Muscle layer of duodenum (tissue), 2 donors: ENCODE measurements around the gene ERC1.
A peak's percentile ranks its signal among the peaks of the same experiment; 100 is the strongest.

Source experiments
- H3K27ac ChIP-seq: one replicate; pipeline ENCODE4 v1.7.0; 2013; ENCODE audit warnings: mild to moderate bottlenecking, low read length
- H3K27me3 ChIP-seq: one replicate; pipeline ENCODE4 v1.7.0; 2013; ENCODE audit warnings: low read depth, mild to moderate bottlenecking, control low read depth, low read length
- H3K36me3 ChIP-seq, 2 donors: one replicate each; pipeline ENCODE4 v1.7.0; 2013; ENCODE audit warnings: low read length in 2 of 2, control low read depth in 1 of 2, mild to moderate bottlenecking in 1 of 2; ENCODE audit not compliant: insufficient read depth in 2 of 2, control insufficient read depth in 1 of 2
- H3K4me1 ChIP-seq, 2 donors: one replicate each; pipeline ENCODE4 v1.7.0; 2013; ENCODE audit warnings: low read length in 2 of 2, mild to moderate bottlenecking in 2 of 2, control low read depth in 1 of 2, moderate library complexity in 1 of 2; ENCODE audit not compliant: insufficient read depth in 2 of 2, control insufficient read depth in 1 of 2
- H3K4me3 ChIP-seq, 2 donors: one replicate each; pipeline ENCODE4 v1.7.0; 2013; ENCODE audit warnings: low read length in 2 of 2, low read depth in 1 of 2, mild to moderate bottlenecking in 1 of 2
- H3K9me3 ChIP-seq, 2 donors: one replicate each; pipeline ENCODE4 v1.7.0; 2013; ENCODE audit warnings: low read length in 2 of 2, control low read depth in 1 of 2, mild to moderate bottlenecking in 1 of 2; ENCODE audit not compliant: control insufficient read depth in 1 of 2
- donor health status: healthy.

The ERC1 gene

DNA sequence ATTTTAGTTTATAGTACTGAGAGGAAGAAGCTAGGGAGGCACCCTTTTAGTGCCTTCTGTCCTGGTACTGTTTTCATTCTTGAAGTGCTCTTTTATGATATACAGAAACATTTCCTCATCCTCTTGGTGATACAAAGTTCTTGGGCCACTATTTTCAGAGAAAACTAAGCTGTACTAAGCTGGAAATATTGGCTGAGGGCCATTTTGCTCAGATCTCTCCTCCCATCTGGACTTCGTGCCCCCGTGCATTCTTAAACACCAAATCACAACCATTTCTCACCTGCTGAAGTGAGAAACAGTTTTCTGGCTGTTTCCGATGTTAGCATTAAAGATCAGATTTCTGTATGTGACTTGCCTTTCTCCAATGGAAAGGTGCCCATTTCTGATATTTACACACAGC lies 444.4 kb downstream of the ERC1 start:
- H3K4me3 ChIP-seq = no peak overlapping the region
- no peak overlapping the region for H3K27ac ChIP-seq

DNA sequence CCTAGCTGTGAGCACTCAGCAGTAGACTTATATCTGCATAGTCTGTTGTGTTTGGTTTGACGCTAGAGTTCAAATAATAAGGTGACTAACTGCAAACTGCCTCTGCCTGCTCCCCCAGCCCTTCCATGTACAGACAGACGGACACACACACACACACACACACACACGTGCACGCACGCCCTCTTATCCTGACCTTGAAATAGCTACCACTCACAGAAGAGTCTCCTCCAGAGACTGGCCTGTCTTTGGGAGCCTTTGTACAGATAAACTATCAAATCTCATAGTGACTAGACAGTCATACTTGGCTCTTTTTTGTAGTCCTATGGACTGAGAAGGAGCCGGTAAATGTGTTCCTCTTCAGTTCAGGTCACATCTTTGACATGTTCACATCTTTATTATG lies 445.0 kb downstream of the ERC1 start:
- no peak overlapping the region for H3K4me3 ChIP-seq

More for the DNA sequence above, 444.4 kb downstream of the ERC1 start:
- Histone ChIP-seq H3K36me3 (no peaks in the 10 kb centered on the region), H3K9me3 (no peaks in the 10 kb centered on the region), H3K27me3 (no peaks in the 10 kb centered on the region), H3K4me1 (peaks cover 5% of the 10 kb centered on the region in 2 donors)

DNA sequence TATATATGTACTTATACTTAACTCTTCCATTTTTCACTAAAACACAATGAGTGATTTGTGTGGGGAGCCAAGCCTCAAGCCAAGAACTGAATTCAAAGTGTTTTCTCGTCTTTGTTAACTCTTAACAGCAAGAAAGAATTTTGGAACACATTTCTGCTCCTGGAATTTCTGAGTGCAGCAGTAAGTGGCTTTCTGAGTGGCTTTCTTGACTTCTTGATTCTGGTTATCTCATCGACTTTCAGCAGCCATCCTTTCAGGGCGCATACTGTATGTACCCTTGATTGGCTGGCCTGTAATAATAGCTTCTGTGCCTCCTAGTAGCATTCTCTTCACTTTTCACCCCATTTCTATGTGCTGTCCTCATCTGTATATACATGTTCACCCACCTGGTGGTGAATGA lies 446.0 kb downstream of the ERC1 start:
- H3K4me3 ChIP-seq = no peak overlapping the region
- no peak overlapping the region for H3K27ac ChIP-seq
- no peaks in the 10 kb centered on the region for H3K36me3 ChIP-seq
- H3K4me1 ChIP-seq = peaks cover 5% of the 10 kb centered on the region in 2 donors
- no peaks in the 10 kb centered on the region for H3K9me3 ChIP-seq
- H3K27me3 ChIP-seq = no peaks in the 10 kb centered on the region

More for the DNA sequence above, 445.0 kb downstream of the ERC1 start:
- Histone ChIP-seq H3K27me3 (no peaks in the 10 kb centered on the region), H3K9me3 (no peaks in the 10 kb centered on the region), H3K4me1 (peaks cover 5% of the 10 kb centered on the region in 2 donors), H3K36me3 (no peaks in the 10 kb centered on the region), H3K27ac (no peak overlapping the region)

DNA sequence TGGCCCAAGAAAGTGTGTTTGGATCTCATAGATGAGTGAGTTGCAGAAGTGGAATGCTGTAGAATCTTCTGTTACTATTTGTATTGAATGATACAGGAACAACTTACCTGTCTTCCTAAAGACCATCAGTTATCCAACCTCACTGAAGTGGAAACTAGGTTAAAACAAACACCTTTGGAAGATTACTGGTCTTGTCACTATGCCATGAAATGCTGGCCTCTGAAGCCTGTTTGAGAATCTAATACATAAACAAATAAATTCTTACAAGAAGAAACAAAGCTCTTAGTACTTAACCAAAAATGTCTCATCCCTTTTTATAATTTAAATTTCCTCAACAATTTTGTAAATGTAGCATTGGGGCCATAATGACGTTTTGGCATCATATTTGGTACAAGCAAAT lies 448.2 kb downstream of the ERC1 start:
- H3K27ac ChIP-seq = no peak overlapping the region
- H3K36me3 ChIP-seq = no peaks in the 10 kb centered on the region
- H3K4me1 ChIP-seq = peaks cover 5% of the 10 kb centered on the region in 2 donors
- no peak overlapping the region for H3K4me3 ChIP-seq
- no peaks in the 10 kb centered on the region for H3K9me3 ChIP-seq
- H3K27me3 ChIP-seq = no peaks in the 10 kb centered on the region

DNA sequence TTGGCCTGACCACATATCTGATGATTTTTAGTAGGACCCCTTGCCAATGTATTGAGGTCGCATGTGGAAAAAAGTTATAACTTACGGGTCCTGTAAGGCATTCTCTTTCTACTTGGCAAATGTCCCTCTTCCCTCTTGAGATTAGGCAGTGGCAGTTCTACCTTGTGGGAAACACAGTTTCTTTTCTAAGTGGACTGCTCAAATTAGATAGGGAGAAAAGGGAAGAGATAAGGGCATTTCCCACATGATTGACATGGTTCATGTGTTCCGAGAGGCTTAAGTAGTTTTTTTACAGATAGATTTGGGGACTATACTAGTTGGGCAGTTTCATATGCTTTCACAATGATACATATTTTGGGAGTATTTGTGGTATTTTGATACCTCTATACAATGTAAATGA lies 448.7 kb downstream of the ERC1 start:
- Histone ChIP-seq H3K9me3 (no peaks in the 10 kb centered on the region), H3K36me3 (no peaks in the 10 kb centered on the region), H3K27ac (no peak overlapping the region), H3K4me1 (peaks cover 5% of the 10 kb centered on the region in 2 donors), H3K4me3 (no peak overlapping the region), H3K27me3 (no peaks in the 10 kb centered on the region)

DNA sequence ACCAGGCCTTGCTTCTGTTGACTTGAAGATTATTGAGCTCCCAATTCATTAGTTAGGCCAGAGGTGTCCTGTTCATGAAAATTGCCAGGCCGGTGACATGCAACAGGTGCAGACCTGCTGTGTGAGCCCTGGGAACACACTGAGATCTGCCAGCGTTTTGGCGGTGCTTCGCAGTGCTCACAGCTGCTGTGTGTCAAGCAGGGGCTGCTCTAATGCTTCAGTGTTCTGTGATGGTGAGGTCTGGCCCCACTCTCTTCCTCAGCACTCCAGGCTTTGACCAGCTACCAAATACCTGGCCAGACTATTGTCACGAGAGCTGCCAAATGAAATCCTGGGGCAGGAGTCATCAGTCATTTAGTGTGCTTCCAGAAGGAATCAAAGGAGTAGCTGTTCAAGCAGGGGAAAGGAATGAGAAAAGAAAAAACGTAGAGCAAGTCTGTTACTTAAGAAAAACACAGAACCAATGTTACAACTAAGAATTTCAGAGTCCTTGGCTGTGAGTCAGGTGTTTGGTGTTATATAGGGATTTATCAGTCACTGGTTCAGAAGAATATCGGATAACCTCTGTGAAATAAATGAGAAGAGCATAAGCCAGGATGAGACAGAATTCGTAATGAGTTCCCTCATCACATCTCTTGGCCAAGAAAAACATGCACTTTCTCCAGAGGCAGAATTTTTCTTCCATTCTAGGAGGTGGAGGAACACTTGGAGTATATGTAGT lies 452.6 kb downstream of the ERC1 start:
- no peaks in the 10 kb centered on the region for H3K4me1 ChIP-seq
- no peak overlapping the region for H3K4me3 ChIP-seq
- no peaks in the 10 kb centered on the region for H3K27me3 ChIP-seq
- H3K9me3 ChIP-seq = no peaks in the 10 kb centered on the region
- peaks cover 0 to under 1% of the 10 kb centered on the region in 2 donors for H3K36me3 ChIP-seq
- peak overlapping the region; percentile 52 for H3K27ac ChIP-seq

DNA sequence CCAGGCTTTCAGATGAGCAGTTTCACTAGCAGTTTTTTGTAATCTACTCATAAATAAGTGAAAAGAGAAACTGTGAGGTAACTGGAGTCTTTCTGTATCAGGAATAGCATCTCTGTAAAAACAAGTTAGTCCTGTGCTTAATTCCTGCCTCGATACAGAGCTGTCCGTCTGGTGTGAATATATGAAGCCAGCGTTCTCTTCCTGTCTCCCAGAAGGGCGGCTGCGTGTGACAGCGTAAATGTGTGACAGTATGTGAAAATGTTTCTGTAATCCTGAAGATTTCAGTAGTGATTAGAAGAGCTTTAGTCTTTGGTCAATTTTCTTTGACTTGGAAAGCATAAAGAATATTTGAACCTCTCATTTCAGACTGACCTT lies 453.1 kb downstream of the ERC1 start:
- peak overlapping the region; percentile 52 for H3K27ac ChIP-seq
- H3K9me3 ChIP-seq = no peaks in the 10 kb centered on the region

DNA sequence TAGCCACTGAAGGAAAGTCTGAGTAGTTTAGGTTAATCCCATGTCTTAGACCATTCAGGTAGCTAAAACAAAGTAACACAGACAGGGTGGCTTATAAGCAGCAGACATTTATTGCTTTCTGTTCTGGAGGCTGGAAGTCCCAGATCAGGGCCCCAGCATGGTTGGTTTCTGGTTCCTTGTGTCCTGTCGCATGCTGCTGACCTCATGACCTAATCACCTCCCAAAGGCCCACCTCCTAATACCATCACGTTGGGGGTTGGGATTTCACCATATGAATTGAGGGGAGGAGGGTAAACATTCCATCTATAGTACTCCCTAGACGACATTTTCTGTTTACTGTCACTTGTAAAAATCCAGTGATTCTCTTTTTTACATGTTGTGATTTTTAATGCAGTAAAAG lies 454.8 kb downstream of the ERC1 start:
- H3K4me1 ChIP-seq = no peaks in the 10 kb centered on the region
- peaks cover 0 to 5% of the 10 kb centered on the region in 2 donors for H3K36me3 ChIP-seq
- H3K4me3 ChIP-seq = no peak overlapping the region
- H3K27ac ChIP-seq = no peak overlapping the region
- no peaks in the 10 kb centered on the region for H3K9me3 ChIP-seq
- H3K27me3 ChIP-seq = no peaks in the 10 kb centered on the region

More for the DNA sequence above, 453.1 kb downstream of the ERC1 start:
- no peaks in the 10 kb centered on the region for H3K27me3 ChIP-seq
- H3K4me3 ChIP-seq = no peak overlapping the region
- H3K4me1 ChIP-seq = no peaks in the 10 kb centered on the region
- H3K36me3 ChIP-seq = peaks cover 0 to 5% of the 10 kb centered on the region in 2 donors

DNA sequence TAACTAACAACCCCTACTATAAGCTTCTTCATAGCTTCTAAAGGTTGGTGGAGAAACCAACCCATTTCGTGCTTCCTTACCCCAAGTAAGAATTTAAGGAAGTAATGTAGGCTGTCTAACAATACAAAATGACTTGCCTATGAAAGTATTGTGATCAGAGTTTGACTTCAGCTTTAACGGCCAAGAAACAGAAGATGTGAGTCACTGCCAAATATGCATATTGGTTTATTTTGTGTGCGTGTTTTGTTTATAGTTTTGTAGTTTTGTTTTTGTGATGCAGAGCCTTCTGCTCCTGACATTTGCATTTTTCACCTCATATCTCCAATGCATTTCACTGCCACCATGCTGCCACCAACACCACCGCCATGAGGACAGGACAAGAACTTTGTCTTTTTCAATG lies 457.3 kb downstream of the ERC1 start:
- Histone ChIP-seq H3K4me1 (no peaks in the 10 kb centered on the region), H3K9me3 (no peaks in the 10 kb centered on the region), H3K27me3 (no peaks in the 10 kb centered on the region), H3K36me3 (peaks cover 0 to 5% of the 10 kb centered on the region in 2 donors), H3K27ac (no peak overlapping the region), H3K4me3 (no peak overlapping the region)

DNA sequence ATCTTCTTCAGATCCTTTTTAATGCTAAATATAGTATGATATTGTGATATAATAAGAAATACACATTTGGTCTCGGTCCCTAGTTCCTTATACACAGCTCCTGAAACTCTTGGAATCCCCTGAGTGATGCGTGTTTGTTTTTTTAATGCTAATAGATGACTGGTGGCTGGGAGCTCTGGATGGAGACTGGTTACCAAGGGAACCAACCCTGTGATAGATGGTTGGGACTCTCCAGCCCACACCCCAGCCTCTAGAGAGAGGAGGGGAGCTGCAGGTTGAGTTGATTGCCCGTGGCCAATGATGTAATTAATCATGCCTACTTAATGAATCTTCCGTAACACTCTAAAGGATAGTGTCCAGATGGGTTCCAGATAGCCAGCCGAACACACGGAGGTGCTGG lies 462.8 kb downstream of the ERC1 start:
- Histone ChIP-seq H3K4me1 (no peaks in the 10 kb centered on the region), H3K4me3 (no peak overlapping the region), H3K27me3 (no peaks in the 10 kb centered on the region), H3K36me3 (peaks cover 0 to 2% of the 10 kb centered on the region in 2 donors), H3K27ac (no peak overlapping the region), H3K9me3 (no peaks in the 10 kb centered on the region)

DNA sequence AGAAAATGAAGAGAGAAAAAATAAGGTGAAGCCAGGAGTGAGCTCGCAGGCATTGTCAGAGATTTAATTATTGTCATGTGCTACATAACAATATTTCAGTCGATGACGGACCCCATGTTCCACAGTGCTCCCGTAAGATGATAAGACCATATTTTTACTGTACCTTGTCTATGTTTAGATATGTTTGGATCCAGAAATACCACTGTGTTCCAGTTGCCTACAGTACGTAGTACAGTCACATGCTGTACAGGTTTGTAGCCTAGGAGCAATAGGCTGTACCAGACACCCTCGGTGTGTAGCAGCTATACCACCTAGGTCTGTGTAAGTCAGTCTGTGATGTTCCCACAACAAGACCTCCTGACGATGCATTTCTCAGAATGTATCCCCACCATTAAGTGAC lies 465.9 kb downstream of the ERC1 start:
- no peak overlapping the region for H3K4me3 ChIP-seq
- no peaks in the 10 kb centered on the region for H3K27me3 ChIP-seq
- no peaks in the 10 kb centered on the region for H3K36me3 ChIP-seq
- no peak overlapping the region for H3K27ac ChIP-seq
- no peaks in the 10 kb centered on the region for H3K4me1 ChIP-seq
- no peaks in the 10 kb centered on the region for H3K9me3 ChIP-seq

DNA sequence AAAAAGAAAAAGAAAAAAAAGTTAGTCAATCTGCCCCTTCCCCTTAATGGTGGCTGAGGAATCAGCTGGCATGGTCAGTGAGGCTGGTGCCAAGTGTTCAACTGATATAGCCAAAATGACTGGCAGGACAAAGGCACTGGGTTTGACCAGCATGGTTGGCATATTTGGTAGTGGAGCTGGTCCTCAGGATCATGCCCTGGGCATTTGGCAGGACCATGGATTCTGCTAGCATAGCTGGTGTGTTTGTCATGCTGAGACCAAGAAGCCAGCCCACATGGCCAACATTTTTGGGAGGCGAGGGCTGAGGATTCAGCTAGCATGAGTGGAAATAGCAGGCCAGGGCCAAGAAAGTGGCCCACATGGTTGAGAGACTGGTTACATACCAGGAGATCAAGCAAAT lies 466.9 kb downstream of the ERC1 start:
- H3K4me3 ChIP-seq = no peak overlapping the region
- H3K9me3 ChIP-seq = no peaks in the 10 kb centered on the region
- no peaks in the 10 kb centered on the region for H3K36me3 ChIP-seq
- no peak overlapping the region for H3K27ac ChIP-seq
- H3K27me3 ChIP-seq = no peaks in the 10 kb centered on the region
- peaks cover 0 to under 1% of the 10 kb centered on the region in 2 donors for H3K4me1 ChIP-seq
